Subcutaneous abdominal adipose tissue (tissue), 5 donors: ENCODE results near the gene UPP1.
"Not testable (repeated sequence)": the region's sequence is repeated elsewhere in the genome, so short reads cannot be mapped to it uniquely, and the experiment has no call there.

Source experiments
- H3K27ac ChIP-seq: one replicate; pipeline ENCODE4 v1.7.0; 2013; ENCODE audit warnings: low read depth, mild to moderate bottlenecking, inconsistent platforms, low read length, moderate library complexity
- H3K27me3 ChIP-seq, 5 donors: one replicate each; pipeline ENCODE4 v1.7.0; 2013; ENCODE audit warnings: low read length in 5 of 5, inconsistent platforms in 1 of 5; ENCODE audit not compliant: control insufficient read depth in 5 of 5, insufficient read depth in 4 of 5
- H3K36me3 ChIP-seq, 5 donors: one replicate each; pipeline ENCODE4 v1.7.0; 2013; ENCODE audit warnings: low read length in 5 of 5; ENCODE audit not compliant: control insufficient read depth in 5 of 5, insufficient read depth in 5 of 5
- H3K4me1 ChIP-seq, 5 donors: one replicate each; pipeline ENCODE4 v1.7.0; 2013; ENCODE audit warnings: low read length in 5 of 5, mild to moderate bottlenecking in 3 of 5, moderate library complexity in 1 of 5; ENCODE audit not compliant: control insufficient read depth in 5 of 5, insufficient read depth in 5 of 5
- H3K4me3 ChIP-seq, 5 donors: one replicate each; pipeline ENCODE4 v1.7.0; 2013; ENCODE audit warnings: low read length in 5 of 5, low read depth in 1 of 5
- H3K9ac ChIP-seq, 5 donors: one replicate each; pipeline ENCODE4 v1.7.0; 2013; ENCODE audit warnings: low read length in 5 of 5, mild to moderate bottlenecking in 4 of 5, moderate library complexity in 3 of 5
- H3K9me3 ChIP-seq, 5 donors: one replicate each; pipeline ENCODE4 v1.7.0; 2013; ENCODE audit warnings: low read length in 5 of 5; ENCODE audit not compliant: control insufficient read depth in 5 of 5
- donor health status: healthy.
- donor health status: healthy.
- donor health status: healthy.
- donor health status: healthy.
- donor health status: healthy.

UPP1 gene

DNA sequence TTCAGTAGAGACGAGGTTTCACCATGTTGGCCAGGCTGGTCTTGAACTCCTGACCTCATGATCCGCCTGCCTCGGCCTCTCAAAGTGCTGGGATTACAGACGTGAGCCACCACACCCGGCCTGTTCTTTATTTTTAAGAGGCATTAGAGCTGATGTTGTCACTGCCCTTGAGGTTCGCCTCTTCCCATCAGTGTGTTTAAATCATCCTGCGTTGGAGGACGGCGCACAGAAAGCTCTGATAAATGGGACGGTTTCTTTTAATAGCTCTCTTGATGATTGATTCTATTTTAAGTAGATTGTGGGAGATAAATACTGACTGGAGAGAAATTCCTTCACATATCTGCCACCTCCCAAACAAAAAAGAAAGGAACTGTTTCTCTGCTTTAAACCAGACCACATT, 29.0 kb downstream of the UPP1 start:
- H3K36me3 ChIP-seq, result no peaks in the 10 kb centered on the region
- no peaks in the 10 kb centered on the region for H3K9me3 ChIP-seq
- no peaks in the 10 kb centered on the region for H3K27me3 ChIP-seq
- H3K4me1 ChIP-seq, result no peaks in the 10 kb centered on the region
- H3K9ac ChIP-seq, result no peak overlapping the region
- H3K4me3 ChIP-seq, result no peak overlapping the region
- H3K27ac ChIP-seq, result no peak overlapping the region

GRCh38 chr7:48120536-48120935, 31.5 kb downstream of the UPP1 start:
- H3K9me3 ChIP-seq, H3K27ac ChIP-seq, H3K36me3 ChIP-seq, H3K9ac ChIP-seq, H3K4me3 ChIP-seq, H3K4me1 ChIP-seq, H3K27me3 ChIP-seq: not testable (repeated sequence)

DNA sequence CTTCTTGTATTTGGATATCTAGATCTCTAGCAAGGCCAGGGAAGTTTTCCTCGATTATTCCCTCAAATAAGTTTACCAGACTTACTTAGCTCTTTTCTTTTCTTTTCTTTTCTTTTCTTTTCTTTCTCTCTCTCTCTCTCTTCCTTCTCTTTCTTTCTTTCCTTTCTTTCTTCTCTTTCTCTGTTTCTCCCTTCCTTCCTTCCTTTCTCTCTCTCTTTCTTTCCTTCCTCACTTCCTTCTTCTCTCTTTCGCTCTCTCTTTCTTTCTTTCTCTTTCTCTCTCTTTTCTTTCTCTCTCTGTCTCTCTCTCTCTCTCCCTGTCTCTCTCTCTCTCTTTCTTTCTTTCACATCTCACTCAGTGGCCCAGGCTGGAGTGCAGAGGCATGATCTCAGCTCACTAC, 37.0 kb downstream of the UPP1 start:
- Histone ChIP-seq H3K27ac (no peak overlapping the region), H3K36me3 (no peaks in the 10 kb centered on the region), H3K4me1 (no peaks in the 10 kb centered on the region), H3K27me3 (peaks cover 0 to 4% (median 0%) of the 10 kb centered on the region in 5 donors), H3K4me3 (no peak overlapping the region), H3K9ac (no peak overlapping the region), H3K9me3 (peaks cover 0 to 2% (median 0%) of the 10 kb centered on the region in 5 donors)

GRCh38 chr7:48130658-48131108, 41.6 kb downstream of the UPP1 start:
- peaks cover 0 to 4% (median 0%) of the 10 kb centered on the region in 5 donors for H3K27me3 ChIP-seq
- no peak overlapping the region for H3K4me3 ChIP-seq
- H3K4me1 ChIP-seq, result no peaks in the 10 kb centered on the region
- no peak overlapping the region for H3K9ac ChIP-seq
- peaks cover 0 to 2% (median 0%) of the 10 kb centered on the region in 5 donors for H3K9me3 ChIP-seq
- no peaks in the 10 kb centered on the region for H3K36me3 ChIP-seq
- no peak overlapping the region for H3K27ac ChIP-seq

GRCh38 chr7:48132792-48133191, 43.7 kb downstream of the UPP1 start:
- Histone ChIP-seq H3K27me3 (peaks cover 0 to 4% (median 0%) of the 10 kb centered on the region in 5 donors), H3K9me3 (no peaks in the 10 kb centered on the region), H3K4me3 (no peak overlapping the region), H3K36me3 (no peaks in the 10 kb centered on the region), H3K27ac (no peak overlapping the region), H3K4me1 (no peaks in the 10 kb centered on the region), H3K9ac (no peak overlapping the region)

DNA sequence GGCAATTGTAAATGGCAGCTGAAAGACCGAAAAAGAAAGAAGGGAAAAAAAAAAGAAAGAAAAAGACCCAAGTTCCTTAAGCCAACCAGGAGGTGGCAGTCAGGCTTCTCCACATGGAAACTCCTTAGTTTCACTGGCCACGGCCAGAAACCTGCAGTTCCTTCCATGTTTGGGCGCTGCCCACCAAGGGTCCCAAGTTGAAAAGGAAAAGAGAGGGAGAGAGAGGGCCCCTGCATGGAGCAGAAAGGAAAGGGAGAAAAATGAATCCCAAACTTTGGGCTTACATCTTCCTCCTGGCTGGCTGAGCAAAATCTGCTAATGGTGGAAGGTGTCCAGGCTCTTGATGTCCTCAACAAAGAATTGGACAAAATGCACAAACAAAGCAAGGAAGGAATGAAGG, 50.4 kb downstream of the UPP1 start:
- no peak overlapping the region for H3K4me3 ChIP-seq
- no peak overlapping the region for H3K27ac ChIP-seq
- H3K9me3 ChIP-seq, result no peaks in the 10 kb centered on the region
- no peak overlapping the region for H3K9ac ChIP-seq
- no peaks in the 10 kb centered on the region for H3K36me3 ChIP-seq
- H3K4me1 ChIP-seq, result peaks cover 0 to 20% (median 6%) of the 10 kb centered on the region in 5 donors
- H3K27me3 ChIP-seq, result peaks cover 0 to 3% (median 0%) of the 10 kb centered on the region in 5 donors

DNA sequence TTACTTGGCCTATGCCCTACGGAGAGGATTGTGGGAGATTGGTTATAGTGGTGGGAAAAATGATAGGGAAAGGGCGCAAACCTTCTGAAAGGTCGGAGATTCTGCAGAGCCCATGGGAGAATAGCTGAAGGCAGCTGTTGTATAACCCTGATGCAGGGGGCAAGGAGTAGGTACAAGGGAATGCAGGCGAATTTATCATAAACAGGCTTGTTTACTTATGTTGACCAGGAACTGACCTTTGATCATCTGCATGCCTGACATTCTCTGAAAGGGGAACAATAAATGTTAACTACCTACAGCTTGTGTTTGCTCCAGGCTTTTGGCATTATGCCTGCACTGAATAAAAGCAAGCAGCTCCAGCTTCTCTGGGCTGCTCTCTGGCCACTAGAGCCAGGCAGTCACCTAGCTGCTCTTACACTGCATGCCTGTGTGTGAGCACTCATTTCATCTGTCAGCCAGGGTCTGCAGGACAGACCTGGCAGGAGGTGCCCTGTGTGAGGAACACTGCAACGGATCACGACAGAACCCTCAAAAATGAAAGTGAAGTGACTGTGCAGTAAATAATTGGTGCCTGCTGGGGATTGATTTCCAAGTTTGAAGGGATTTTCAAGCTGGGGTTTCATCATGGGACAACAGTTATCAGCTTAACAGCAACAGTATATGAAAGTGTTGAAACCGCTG, 51.1 kb downstream of the UPP1 start:
- Histone ChIP-seq H3K4me3 (peak overlapping the region in 4 of 5 donors; percentile 44 to 50 (median 46)), H3K9ac (no peak overlapping the region), H3K27ac (no peak overlapping the region), H3K4me1 (peaks cover 0 to 22% (median 6%) of the 10 kb centered on the region in 5 donors), H3K9me3 (no peaks in the 10 kb centered on the region), H3K36me3 (no peaks in the 10 kb centered on the region), H3K27me3 (peaks cover 0 to 3% (median 0%) of the 10 kb centered on the region in 5 donors)

DNA sequence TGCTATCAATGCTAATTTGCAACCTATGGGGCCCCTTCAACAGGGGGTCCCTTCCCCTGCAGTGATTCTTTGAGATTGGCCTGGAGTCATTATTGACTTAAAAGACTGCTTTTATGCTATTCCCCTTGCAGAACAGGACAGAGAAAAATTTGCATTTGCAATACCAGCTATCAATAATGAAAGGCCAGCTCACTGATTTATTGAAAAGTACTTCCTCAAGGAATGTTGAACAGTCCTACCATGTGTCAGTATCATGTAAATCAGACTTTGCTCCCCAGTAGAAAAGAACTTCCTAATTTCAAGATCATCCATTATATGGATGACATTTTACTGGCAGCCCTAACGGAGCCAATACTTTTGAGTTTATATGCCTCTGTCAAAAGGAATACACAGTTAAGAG, 52.5 kb downstream of the UPP1 start:
- peaks cover 0 to 22% (median 6%) of the 10 kb centered on the region in 5 donors for H3K4me1 ChIP-seq
- no peak overlapping the region for H3K9ac ChIP-seq

DNA sequence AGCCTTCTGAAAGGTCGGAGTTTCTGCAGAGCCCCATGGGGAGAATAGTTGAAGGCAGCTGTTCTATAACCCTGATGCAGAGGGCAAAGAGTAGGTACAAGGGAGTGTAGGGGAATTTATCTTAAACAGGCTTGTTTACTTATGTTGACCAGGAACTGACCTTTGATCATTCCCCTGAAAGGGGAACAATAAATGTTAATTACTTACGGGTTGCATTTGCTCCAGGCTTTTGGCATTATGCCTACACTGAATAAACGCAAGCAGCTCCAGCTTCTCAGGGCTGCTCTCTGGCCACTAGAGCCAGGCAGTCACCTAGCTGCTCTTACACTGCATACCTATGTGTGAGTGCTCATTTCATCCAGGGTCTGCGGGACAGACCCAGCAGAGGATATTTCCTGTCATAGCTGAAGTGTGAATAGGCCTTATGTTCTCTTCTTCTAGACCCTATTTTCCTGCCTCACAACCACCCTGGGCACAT, 55.3 kb downstream of the UPP1 start:
- Histone ChIP-seq H3K9ac (no peak overlapping the region), H3K27ac (no peak overlapping the region), H3K4me3 (no peak overlapping the region), H3K27me3 (peaks cover 0 to 3% (median 0%) of the 10 kb centered on the region in 5 donors), H3K9me3 (no peaks in the 10 kb centered on the region), H3K4me1 (peaks cover 0 to 22% (median 6%) of the 10 kb centered on the region in 5 donors), H3K36me3 (no peaks in the 10 kb centered on the region)

More for the DNA sequence above, 52.5 kb downstream of the UPP1 start:
- no peaks in the 10 kb centered on the region for H3K36me3 ChIP-seq
- H3K4me3 ChIP-seq, result no peak overlapping the region
- peaks cover 0 to 3% (median 0%) of the 10 kb centered on the region in 5 donors for H3K27me3 ChIP-seq
- H3K27ac ChIP-seq, result no peak overlapping the region
- no peaks in the 10 kb centered on the region for H3K9me3 ChIP-seq

GRCh38 chr7:48147078-48147591, 58.1 kb downstream of the UPP1 start:
- no peak overlapping the region for H3K4me3 ChIP-seq
- H3K27me3 ChIP-seq, result peaks cover 0 to 3% (median 0%) of the 10 kb centered on the region in 5 donors
- peaks cover 0 to 7% (median 0%) of the 10 kb centered on the region in 5 donors for H3K4me1 ChIP-seq
- H3K36me3 ChIP-seq, result no peaks in the 10 kb centered on the region
- H3K9me3 ChIP-seq, result no peaks in the 10 kb centered on the region
- no peak overlapping the region for H3K27ac ChIP-seq
- no peak overlapping the region for H3K9ac ChIP-seq
